Upper lobe of left lung (tissue), 4 donors: ENCODE data around the gene UBL4A.

Source experiments
- CTCF ChIP-seq, 6 experiments: fragments of 450-650 bp in 4 of 6; fragments of 200-600 bp in 2 of 6; sonication (generic) in 2 of 6; IDR thresholded peaks; one replicate each; pipeline ENCODE4 v1.5.1; 2016 to 2019; ENCODE audit warnings: antibody characterized with exemption in 6 of 6
- EP300 ChIP-seq, 4 donors: sonication (generic); formaldehyde crosslinking; IDR thresholded peaks; one replicate each; pipeline ENCODE4 v1.5.1; 2017; ENCODE audit warnings: antibody characterized with exemption in 4 of 4, control low read depth in 2 of 4

DNA sequence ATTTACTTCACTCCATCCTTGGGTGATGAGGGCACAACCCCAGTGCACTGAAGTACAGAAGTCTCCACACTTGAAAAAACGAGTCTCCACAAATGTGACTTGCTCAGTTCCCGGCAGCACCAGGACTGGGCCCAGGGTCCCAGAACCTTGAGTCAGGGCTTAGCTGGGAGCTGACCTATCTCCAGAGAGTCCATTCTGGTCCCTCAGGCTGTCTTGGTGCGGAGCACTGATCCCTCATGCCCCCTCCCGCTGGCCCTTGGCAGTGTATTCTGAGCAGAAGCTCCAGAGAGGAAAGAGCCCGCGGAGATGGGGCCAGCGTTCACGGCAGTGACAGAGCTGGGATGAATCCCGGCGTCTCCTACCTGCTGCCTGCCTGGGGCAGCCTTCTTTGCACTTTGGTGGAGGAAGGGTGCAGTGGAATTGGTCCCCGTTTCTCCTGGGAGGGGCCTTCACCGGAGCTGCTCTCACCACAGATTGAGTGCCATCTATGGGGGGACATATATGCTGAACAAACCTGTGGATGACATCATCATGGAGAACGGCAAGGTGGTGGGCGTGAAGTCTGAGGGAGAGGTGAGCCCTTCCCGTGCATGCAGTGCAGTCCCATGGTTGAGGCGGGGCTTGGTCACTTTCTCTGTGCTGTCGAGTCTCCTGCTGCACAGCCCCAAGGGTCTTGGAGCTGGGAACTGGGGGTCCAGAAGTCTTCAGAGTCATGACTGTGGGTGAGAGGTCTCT, 45.6 kb downstream of the UBL4A start:
- TF ChIP-seq EP300 (IDR thresholded peaks at IDR 0.05) = no peak
- TF ChIP-seq CTCF (IDR thresholded peaks at IDR 0.05) = no peak
